Activated CD4-positive, CD25-positive, alpha-beta regulatory T cell treated with anti-CD3 and anti-CD28 coated beads, Interleukin-2, amount 50 U/mL, for 24 hours (primary cell): ENCODE results near the gene PDLIM5.
"Not testable (repeated sequence)": the region's sequence is repeated elsewhere in the genome, so short reads cannot be mapped to it uniquely, and the experiment has no call there.

Source experiments
- ATAC-seq, 2 donors: fragments of 150-1000 bp; cut with Tn5 transposase; one replicate each; pipeline ENCODE4 v1.10.0; 2021; ENCODE audit warnings: mild to moderate bottlenecking in 1 of 2, moderate library complexity in 1 of 2

Gene PDLIM5, protein sequence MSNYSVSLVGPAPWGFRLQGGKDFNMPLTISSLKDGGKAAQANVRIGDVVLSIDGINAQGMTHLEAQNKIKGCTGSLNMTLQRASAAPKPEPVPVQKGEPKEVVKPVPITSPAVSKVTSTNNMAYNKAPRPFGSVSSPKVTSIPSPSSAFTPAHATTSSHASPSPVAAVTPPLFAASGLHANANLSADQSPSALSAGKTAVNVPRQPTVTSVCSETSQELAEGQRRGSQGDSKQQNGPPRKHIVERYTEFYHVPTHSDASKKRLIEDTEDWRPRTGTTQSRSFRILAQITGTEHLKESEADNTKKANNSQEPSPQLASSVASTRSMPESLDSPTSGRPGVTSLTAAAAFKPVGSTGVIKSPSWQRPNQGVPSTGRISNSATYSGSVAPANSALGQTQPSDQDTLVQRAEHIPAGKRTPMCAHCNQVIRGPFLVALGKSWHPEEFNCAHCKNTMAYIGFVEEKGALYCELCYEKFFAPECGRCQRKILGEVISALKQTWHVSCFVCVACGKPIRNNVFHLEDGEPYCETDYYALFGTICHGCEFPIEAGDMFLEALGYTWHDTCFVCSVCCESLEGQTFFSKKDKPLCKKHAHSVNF

GRCh38 chr4:94451695-94452475, at the start of gene PDLIM5:
PDLIM5 (plus strand) TSS chr4:94451942; CDS start chr4:94455289, 3,347 bp downstream.
- peak; percentile 95 to 96 for ATAC-seq

GRCh38 chr4:94402439-94402838, 49.3 kb upstream of the PDLIM5 start:
- ATAC-seq, result not testable (repeated sequence)

GRCh38 chr4:94403751-94404150, 48.0 kb upstream of the PDLIM5 start:
- ATAC-seq, result no peak

DNA sequence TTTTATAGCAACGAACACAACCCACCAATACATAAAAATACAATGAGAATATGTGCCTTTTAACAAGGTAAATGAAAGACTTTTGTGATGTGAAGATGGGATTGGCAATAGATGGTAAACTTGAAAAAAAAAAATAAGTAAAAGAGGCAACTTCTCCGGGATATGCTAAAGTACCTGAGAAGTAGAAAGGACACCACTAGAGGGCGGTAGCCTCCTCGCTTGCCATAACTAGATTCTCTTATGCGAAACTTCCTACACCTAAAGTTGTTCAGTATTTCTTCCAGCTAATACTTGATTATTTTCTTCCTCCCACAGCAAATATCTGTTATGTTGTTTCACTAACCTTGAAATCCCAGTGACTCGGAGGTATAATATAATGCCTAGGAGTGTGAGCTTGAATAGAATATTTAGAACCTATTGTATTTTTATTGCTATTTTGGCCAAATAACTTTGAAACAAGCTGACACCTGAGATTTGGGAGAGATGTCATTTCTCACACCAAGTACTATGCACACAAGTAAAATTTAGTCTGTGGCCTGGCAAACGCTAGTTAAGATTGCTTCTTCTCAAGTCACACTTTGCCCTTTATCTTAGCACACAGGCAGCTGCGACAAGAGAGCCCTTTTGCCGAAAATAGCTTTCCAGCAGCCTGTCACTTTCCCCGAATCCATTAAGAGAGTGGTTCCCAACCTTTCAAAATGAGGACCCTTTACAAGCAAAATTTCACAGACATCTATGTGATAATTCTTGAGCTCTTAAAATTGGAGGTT, 44.9 kb upstream of the PDLIM5 start:
- ATAC-seq, result peak in 1 of 2 donors; percentile 51

GRCh38 chr4:94407846-94408245, 43.9 kb upstream of the PDLIM5 start:
- ATAC-seq, result no peak

GRCh38 chr4:94408549-94409374, 43.0 kb upstream of the PDLIM5 start:
- no peak for ATAC-seq

DNA sequence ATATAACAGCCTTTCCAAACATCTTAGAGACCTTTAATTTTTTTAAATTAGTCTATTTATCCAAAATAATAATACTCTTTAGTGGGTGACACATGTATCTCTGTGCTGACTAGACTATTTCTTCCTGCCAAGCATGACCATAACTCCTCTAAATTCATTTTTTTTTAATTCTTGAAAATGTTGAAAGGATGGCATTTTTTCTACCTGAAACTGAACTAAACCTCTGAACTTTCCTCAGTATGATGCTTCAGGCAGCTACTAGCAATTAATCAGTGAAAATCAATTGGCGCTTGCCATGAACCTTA, 42.4 kb upstream of the PDLIM5 start:
- ATAC-seq, result no peak

DNA sequence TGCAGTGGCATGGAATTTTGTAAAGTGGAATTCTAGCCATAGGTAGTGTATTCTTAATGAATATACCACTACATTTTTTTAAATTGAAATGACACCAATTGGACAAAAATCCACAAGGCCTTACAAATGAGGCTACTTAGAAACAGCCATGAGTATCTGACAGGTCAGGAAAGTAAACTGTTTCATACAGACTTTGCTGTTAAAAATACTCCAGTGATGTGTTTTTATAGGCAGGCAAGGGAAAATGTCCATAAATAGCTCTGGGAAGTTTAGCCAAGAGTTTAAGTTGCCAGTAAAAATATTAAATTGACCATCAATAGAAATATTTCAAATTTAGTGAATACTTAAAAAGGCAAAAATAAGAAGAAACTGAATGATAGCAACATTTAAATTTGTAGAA, 41.8 kb upstream of the PDLIM5 start:
- ATAC-seq, result no peak

DNA sequence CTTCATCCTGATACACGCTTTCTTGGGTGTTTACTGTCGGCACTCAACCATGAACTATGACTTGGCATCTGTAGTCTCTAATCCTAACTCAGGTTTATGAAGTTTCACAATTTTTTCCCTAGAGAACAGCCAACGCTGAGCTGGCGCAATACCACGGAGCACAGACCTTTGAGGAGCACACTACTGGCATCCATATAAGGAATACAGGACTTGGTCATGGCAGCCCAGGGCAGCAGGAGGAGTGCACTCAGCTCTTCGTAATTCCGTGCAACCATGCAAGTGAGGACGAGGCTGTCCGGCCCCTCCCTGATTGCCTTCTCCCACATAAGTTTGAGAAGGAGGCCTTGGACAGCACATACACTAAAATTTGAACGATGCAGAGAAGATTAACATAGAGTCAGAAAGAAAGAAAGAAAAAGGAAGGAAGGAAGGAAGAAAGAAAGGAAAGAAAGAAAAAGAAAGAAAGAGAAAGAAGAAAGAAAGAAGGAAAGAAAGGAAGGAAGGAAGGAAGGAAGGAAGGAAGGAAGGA, 41.0 kb upstream of the PDLIM5 start:
- ATAC-seq, result no peak

- ATAC-seq, result no peak
Observed at GRCh38 chr4:94411296-94411695, 40.4 kb upstream of the PDLIM5 start.

DNA sequence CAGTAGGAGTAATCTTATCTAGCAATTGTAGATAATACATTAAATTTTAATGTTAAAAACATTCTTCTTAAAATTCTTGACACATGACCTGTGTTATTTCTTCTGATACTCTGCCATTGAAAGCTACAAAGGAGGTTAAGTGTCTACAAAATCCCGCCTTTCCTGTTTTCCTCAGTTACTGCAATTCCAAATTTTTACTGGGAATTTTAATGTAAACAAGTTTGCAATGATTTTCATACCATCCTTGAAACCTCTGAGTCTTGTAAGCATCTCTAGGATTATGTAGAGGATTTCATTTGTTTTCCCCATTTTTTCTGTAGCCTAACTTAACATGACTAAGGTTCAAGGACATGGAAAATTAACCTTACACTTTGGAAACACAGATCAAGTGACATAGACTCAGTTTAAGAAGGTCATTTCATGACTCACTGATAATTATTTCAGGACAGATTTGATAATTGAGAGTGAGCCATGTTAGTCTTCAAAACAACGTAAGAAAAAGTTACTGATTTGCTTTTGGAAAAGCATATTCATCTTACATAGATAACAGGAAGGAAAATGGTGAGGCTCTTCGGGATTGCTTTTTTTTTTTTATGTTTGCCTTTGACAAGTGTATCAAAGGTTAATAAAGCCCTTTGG, 39.6 kb upstream of the PDLIM5 start:
- no peak for ATAC-seq

- ATAC-seq, result no peak
Observed at GRCh38 chr4:94412658-94413038, 39.1 kb upstream of the PDLIM5 start.

DNA sequence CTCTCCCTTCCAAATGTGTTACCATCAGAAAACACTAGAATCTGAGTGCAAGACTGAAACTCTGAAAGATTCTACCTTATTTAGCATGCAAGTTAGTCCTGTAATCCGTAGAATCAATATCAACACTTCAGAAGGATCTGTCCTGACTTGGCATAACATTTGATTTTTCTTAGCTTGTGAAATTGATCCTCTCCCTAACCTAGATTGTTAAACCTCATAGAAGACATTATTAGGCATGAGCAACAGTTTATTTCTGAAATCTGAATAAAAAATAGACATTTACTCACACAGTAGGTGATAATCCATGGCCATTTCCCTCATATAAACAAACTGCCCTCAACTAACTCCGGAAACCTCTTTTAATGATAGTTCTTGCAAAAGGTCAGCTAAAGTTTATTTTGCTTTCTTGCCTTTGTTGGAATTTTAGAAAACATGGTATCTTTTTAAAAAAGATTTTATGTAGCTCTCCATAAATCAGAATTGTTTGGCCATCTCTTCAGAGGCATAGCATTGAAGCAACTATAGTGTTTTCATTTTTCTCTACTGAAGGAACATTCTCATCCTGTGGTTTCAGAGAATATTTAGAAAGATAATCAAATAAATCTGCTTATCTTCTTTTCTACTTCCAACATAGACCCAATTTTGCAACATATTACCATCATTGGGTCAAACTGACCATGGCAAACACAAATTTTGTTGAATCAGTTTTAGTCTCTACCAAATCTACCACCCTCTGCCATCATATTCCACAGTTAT, 38.5 kb upstream of the PDLIM5 start:
- ATAC-seq, result no peak

- ATAC-seq, result no peak
Observed at GRCh38 chr4:94414907-94415306, 36.8 kb upstream of the PDLIM5 start.

GRCh38 chr4:94415448-94415847, 36.3 kb upstream of the PDLIM5 start:
- no peak for ATAC-seq

DNA sequence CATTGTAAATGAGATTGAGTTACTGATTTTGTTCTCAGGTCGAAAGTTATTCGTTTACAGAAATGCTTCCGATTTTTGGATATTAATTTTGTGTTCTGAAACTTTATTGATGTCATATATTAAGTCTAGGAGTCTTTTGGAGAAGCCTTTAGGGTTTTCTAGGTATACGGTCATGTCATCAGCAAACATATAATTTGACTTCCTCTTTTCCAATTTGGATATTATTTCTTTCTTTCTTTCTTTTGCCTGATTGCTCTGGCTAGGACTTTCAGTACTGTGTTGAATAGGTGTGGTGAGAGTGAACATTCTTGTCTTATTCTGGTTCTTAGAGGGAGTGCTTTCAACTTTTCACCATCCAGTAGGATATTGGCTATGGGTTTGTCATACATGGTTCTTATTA, 35.4 kb upstream of the PDLIM5 start:
- ATAC-seq, result no peak

GRCh38 chr4:94416981-94417380, 34.8 kb upstream of the PDLIM5 start:
- no peak for ATAC-seq

DNA sequence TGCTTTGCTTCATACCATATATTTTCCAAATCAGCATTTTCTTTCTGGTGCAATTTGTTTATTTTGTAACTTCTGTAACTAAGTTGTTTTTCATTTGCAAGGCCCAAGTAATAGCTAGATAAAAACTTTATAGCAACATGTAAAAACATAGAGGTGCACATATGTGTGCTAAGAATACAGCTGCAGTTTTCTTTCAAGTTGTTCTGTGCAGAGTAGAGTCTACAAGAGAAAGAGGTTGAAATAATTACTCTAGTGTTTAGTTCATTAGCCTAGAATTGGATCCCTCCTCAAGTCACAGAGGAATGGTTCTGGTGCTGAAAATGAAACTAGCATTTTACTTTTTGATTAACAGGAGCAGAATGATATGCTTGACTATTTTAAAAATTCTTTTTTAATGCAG, 32.2 kb upstream of the PDLIM5 start:
- ATAC-seq, result no peak

- ATAC-seq, result no peak
Observed at GRCh38 chr4:94419956-94420355, 31.8 kb upstream of the PDLIM5 start.

DNA sequence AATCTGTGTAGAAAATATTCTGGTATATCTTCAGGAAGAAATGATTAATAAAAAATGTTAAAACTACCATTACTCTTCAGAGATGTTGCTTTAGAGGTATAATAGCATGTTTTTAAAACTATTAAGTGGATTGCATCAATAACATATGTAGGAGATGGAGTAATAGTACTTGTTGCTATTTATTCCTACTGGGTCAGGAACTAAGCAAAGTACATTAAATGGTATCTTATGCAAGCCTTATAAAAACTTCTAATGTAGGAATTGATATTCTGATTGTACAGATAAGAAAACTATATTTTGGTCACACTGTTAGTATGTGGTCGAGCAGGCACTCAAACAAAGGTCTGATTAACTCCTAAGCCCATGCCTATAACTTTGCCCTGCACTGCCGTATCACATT, 31.4 kb upstream of the PDLIM5 start:
- no peak for ATAC-seq

GRCh38 chr4:94426783-94427182, 25.0 kb upstream of the PDLIM5 start:
- no peak for ATAC-seq
